ENCODE results near the gene RTL9. TPM values are rescaled to one million over a fixed set of nuclear protein-coding genes. Genes with fewer than 3 reads are reported as not detected.
A peak's percentile ranks its signal among the peaks of the same experiment; 100 is the strongest.

The RTL9 gene
- total and polyA plus RNA-seq, 3 experiments from 2014 or later: not detected

GRCh38 chrX:110363244-110363643 lies 4.6 kb downstream of the RTL9 start:
- Histone ChIP-seq H3K27ac (ENCODE audit: low read depth, low read length) (no peak overlapping the region), H3K4me3 (ENCODE audit: low read length) (no peak overlapping the region), H3K27me3 (ENCODE audit: insufficient read depth, low read length, poor library complexity, severe bottlenecking) (no peaks in the 10 kb centered on the region), H3K4me1 (ENCODE audit: insufficient read depth, low read length) (no peaks in the 10 kb centered on the region), H3K36me3 (ENCODE audit: insufficient read depth, low read length) (no peaks in the 10 kb centered on the region), H3K9me3 (ENCODE audit: low read length) (no peaks in the 10 kb centered on the region)
- Mint-ChIP-seq H3K27me3 (peaks cover 0 to 3% of the 10 kb centered on the region in 2 donors), H3K4me1 (no peaks in the 10 kb centered on the region), H3K9me3 (no peaks in the 10 kb centered on the region), H3K36me3 (no peaks in the 10 kb centered on the region), H3K27ac (no peak overlapping the region), H3K4me3 (no peak overlapping the region)
- ChIA-PET POLR2A (no interaction called here), CTCF (no interaction called here)
- no peak for DNase-seq

GRCh38 chrX:110373310-110373709 lies 14.7 kb downstream of the RTL9 start:
- Histone ChIP-seq H3K36me3 (ENCODE audit: insufficient read depth, low read length) (no peaks in the 10 kb centered on the region), H3K4me3 (ENCODE audit: low read length) (no peak overlapping the region), H3K27ac (ENCODE audit: low read depth, low read length) (no peak overlapping the region), H3K27me3 (ENCODE audit: insufficient read depth, low read length, poor library complexity, severe bottlenecking) (no peaks in the 10 kb centered on the region), H3K4me1 (ENCODE audit: insufficient read depth, low read length) (no peaks in the 10 kb centered on the region), H3K9me3 (ENCODE audit: low read length) (no peaks in the 10 kb centered on the region)
- CTCF ChIA-PET: no interaction called here
- POLR2A ChIA-PET: no interaction called here
- DNase-seq: no peak
- H3K27me3 Mint-ChIP-seq: peaks cover 0 to 2% of the 10 kb centered on the region in 2 donors
- H3K4me1 Mint-ChIP-seq: no peaks in the 10 kb centered on the region
- no peaks in the 10 kb centered on the region for H3K36me3 Mint-ChIP-seq
- no peak overlapping the region for H3K27ac Mint-ChIP-seq
- H3K4me3 Mint-ChIP-seq: no peak overlapping the region
- H3K9me3 Mint-ChIP-seq: no peaks in the 10 kb centered on the region

GRCh38 chrX:110374559-110374958 lies 15.9 kb downstream of the RTL9 start:
- Mint-ChIP-seq H3K27ac (no peak overlapping the region), H3K9me3 (no peaks in the 10 kb centered on the region), H3K36me3 (no peaks in the 10 kb centered on the region), H3K4me1 (no peaks in the 10 kb centered on the region), H3K4me3 (no peak overlapping the region), H3K27me3 (peaks cover 0 to 2% of the 10 kb centered on the region in 2 donors)
- H3K4me3 ChIP-seq (ENCODE audit: low read length): no peak overlapping the region
- H3K27me3 ChIP-seq (ENCODE audit: insufficient read depth, low read length, poor library complexity, severe bottlenecking): no peaks in the 10 kb centered on the region
- H3K27ac ChIP-seq (ENCODE audit: low read depth, low read length): no peak overlapping the region
- no peak for DNase-seq
- H3K4me1 ChIP-seq (ENCODE audit: insufficient read depth, low read length): no peaks in the 10 kb centered on the region
- H3K36me3 ChIP-seq (ENCODE audit: insufficient read depth, low read length): no peaks in the 10 kb centered on the region
- no peaks in the 10 kb centered on the region for H3K9me3 ChIP-seq (ENCODE audit: low read length)
- ChIA-PET CTCF (no interaction called here), POLR2A (no interaction called here)

GRCh38 chrX:110381216-110381615 lies 22.6 kb downstream of the RTL9 start:
- Histone ChIP-seq H3K36me3 (ENCODE audit: insufficient read depth, low read length) (no peaks in the 10 kb centered on the region), H3K9me3 (ENCODE audit: low read length) (no peaks in the 10 kb centered on the region), H3K27ac (ENCODE audit: low read depth, low read length) (no peak overlapping the region), H3K27me3 (ENCODE audit: insufficient read depth, low read length, poor library complexity, severe bottlenecking) (no peaks in the 10 kb centered on the region), H3K4me1 (ENCODE audit: insufficient read depth, low read length) (no peaks in the 10 kb centered on the region), H3K4me3 (ENCODE audit: low read length) (no peak overlapping the region)
- no peak overlapping the region for H3K27ac Mint-ChIP-seq
- no peaks in the 10 kb centered on the region for H3K4me1 Mint-ChIP-seq
- no peak for DNase-seq
- no peaks in the 10 kb centered on the region for H3K27me3 Mint-ChIP-seq
- no peaks in the 10 kb centered on the region for H3K36me3 Mint-ChIP-seq
- POLR2A ChIA-PET: no interaction called here
- no peak overlapping the region for H3K4me3 Mint-ChIP-seq
- no peaks in the 10 kb centered on the region for H3K9me3 Mint-ChIP-seq
- CTCF ChIA-PET: no interaction called here

- H3K4me1 Mint-ChIP-seq: no peaks in the 10 kb centered on the region
- Histone ChIP-seq H3K9me3 (ENCODE audit: low read length) (no peaks in the 10 kb centered on the region), H3K4me1 (ENCODE audit: insufficient read depth, low read length) (no peaks in the 10 kb centered on the region), H3K36me3 (ENCODE audit: insufficient read depth, low read length) (no peaks in the 10 kb centered on the region), H3K27me3 (ENCODE audit: insufficient read depth, low read length, poor library complexity, severe bottlenecking) (no peaks in the 10 kb centered on the region), H3K27ac (ENCODE audit: low read depth, low read length) (no peak overlapping the region), H3K4me3 (ENCODE audit: low read length) (no peak overlapping the region)
- ChIA-PET CTCF (interaction anchor here (0.8 kb wide), 1 partner anchor 25 kb away, joined by 3 read pairs; no protein-coding TSS in a partner anchor), POLR2A (no interaction called here)
- no peak overlapping the region for H3K4me3 Mint-ChIP-seq
- no peak for DNase-seq
- H3K9me3 Mint-ChIP-seq: no peaks in the 10 kb centered on the region
- H3K36me3 Mint-ChIP-seq: peaks cover 0 to 3% (median 0%) of the 10 kb centered on the region in 3 donors
- H3K27ac Mint-ChIP-seq: peak overlapping the region in 1 of 8 donors; percentile 2
- H3K27me3 Mint-ChIP-seq: peaks cover 3 to 4% of the 10 kb centered on the region in 2 donors
Measured at GRCh38 chrX:110383414-110383813, 24.8 kb downstream of the RTL9 start.

- DNase-seq: no peak
- ChIA-PET CTCF (no interaction called here), POLR2A (no interaction called here)
- no peaks in the 10 kb centered on the region for H3K4me1 ChIP-seq (ENCODE audit: insufficient read depth, low read length)
- Mint-ChIP-seq H3K27ac (no peak overlapping the region), H3K9me3 (no peaks in the 10 kb centered on the region), H3K4me1 (no peaks in the 10 kb centered on the region), H3K36me3 (peaks cover 0 to 5% (median 0%) of the 10 kb centered on the region in 3 donors), H3K27me3 (peaks cover 5 to 7% of the 10 kb centered on the region in 2 donors), H3K4me3 (no peak overlapping the region)
- H3K27me3 ChIP-seq (ENCODE audit: insufficient read depth, low read length, poor library complexity, severe bottlenecking): no peaks in the 10 kb centered on the region
- H3K27ac ChIP-seq (ENCODE audit: low read depth, low read length): no peak overlapping the region
- H3K9me3 ChIP-seq (ENCODE audit: low read length): no peaks in the 10 kb centered on the region
- H3K36me3 ChIP-seq (ENCODE audit: insufficient read depth, low read length): no peaks in the 10 kb centered on the region
- H3K4me3 ChIP-seq (ENCODE audit: low read length): no peak overlapping the region
Measured at GRCh38 chrX:110384490-110384889, 25.8 kb downstream of the RTL9 start.

GRCh38 chrX:110389570-110389969 lies 30.9 kb downstream of the RTL9 start:
- no peak overlapping the region for H3K4me3 Mint-ChIP-seq
- Histone ChIP-seq H3K36me3 (ENCODE audit: insufficient read depth, low read length) (no peaks in the 10 kb centered on the region), H3K9me3 (ENCODE audit: low read length) (no peaks in the 10 kb centered on the region), H3K4me1 (ENCODE audit: insufficient read depth, low read length) (no peaks in the 10 kb centered on the region), H3K27me3 (ENCODE audit: insufficient read depth, low read length, poor library complexity, severe bottlenecking) (no peaks in the 10 kb centered on the region), H3K4me3 (ENCODE audit: low read length) (no peak overlapping the region), H3K27ac (ENCODE audit: low read depth, low read length) (no peak overlapping the region)
- no peaks in the 10 kb centered on the region for H3K9me3 Mint-ChIP-seq
- H3K27ac Mint-ChIP-seq: no peak overlapping the region
- peaks cover 7% of the 10 kb centered on the region in 2 donors for H3K27me3 Mint-ChIP-seq
- ChIA-PET CTCF (no interaction called here), POLR2A (no interaction called here)
- no peak for DNase-seq
- H3K36me3 Mint-ChIP-seq: peaks cover 0 to 5% (median 0%) of the 10 kb centered on the region in 3 donors
- H3K4me1 Mint-ChIP-seq: no peaks in the 10 kb centered on the region

GRCh38 chrX:110391086-110391485 lies 32.4 kb downstream of the RTL9 start:
- no peaks in the 10 kb centered on the region for H3K9me3 ChIP-seq (ENCODE audit: low read length)
- H3K27me3 ChIP-seq (ENCODE audit: insufficient read depth, low read length, poor library complexity, severe bottlenecking): no peaks in the 10 kb centered on the region
- POLR2A ChIA-PET: no interaction called here
- no peaks in the 10 kb centered on the region for H3K4me1 ChIP-seq (ENCODE audit: insufficient read depth, low read length)
- H3K4me1 Mint-ChIP-seq: no peaks in the 10 kb centered on the region
- H3K27ac Mint-ChIP-seq: no peak overlapping the region
- H3K9me3 Mint-ChIP-seq: no peaks in the 10 kb centered on the region
- CTCF ChIA-PET: interaction anchor here (1.1 kb wide), 1 partner anchor 17 kb away, joined by 3 read pairs; no protein-coding TSS in a partner anchor
- H3K27me3 Mint-ChIP-seq: peaks cover 7 to 11% of the 10 kb centered on the region in 2 donors
- no peak for DNase-seq
- H3K27ac ChIP-seq (ENCODE audit: low read depth, low read length): no peak overlapping the region
- H3K4me3 ChIP-seq (ENCODE audit: low read length): no peak overlapping the region
- no peaks in the 10 kb centered on the region for H3K36me3 ChIP-seq (ENCODE audit: insufficient read depth, low read length)
- H3K36me3 Mint-ChIP-seq: peaks cover 0 to 5% (median 0%) of the 10 kb centered on the region in 3 donors
- no peak overlapping the region for H3K4me3 Mint-ChIP-seq

GRCh38 chrX:110394651-110395050 lies 36.0 kb downstream of the RTL9 start:
- Mint-ChIP-seq H3K4me3 (no peak overlapping the region), H3K36me3 (no peaks in the 10 kb centered on the region), H3K27me3 (peaks cover 0 to 9% of the 10 kb centered on the region in 2 donors), H3K4me1 (no peaks in the 10 kb centered on the region), H3K9me3 (no peaks in the 10 kb centered on the region), H3K27ac (peak overlapping the region in 1 of 8 donors; percentile 16)
- DNase-seq: no peak
- ChIA-PET CTCF (no interaction called here), POLR2A (no interaction called here)
- no peak overlapping the region for H3K27ac ChIP-seq (ENCODE audit: low read depth, low read length)
- no peaks in the 10 kb centered on the region for H3K36me3 ChIP-seq (ENCODE audit: insufficient read depth, low read length)
- H3K9me3 ChIP-seq (ENCODE audit: low read length): no peaks in the 10 kb centered on the region
- H3K27me3 ChIP-seq (ENCODE audit: insufficient read depth, low read length, poor library complexity, severe bottlenecking): no peaks in the 10 kb centered on the region
- no peak overlapping the region for H3K4me3 ChIP-seq (ENCODE audit: low read length)
- no peaks in the 10 kb centered on the region for H3K4me1 ChIP-seq (ENCODE audit: insufficient read depth, low read length)
